Panc1 (cell line): ENCODE data around the gene UIMC1. TPM values are rescaled to one million over a fixed set of nuclear protein-coding genes. Genes with fewer than 3 reads are reported as not detected.
A peak's percentile ranks its signal among the peaks of the same experiment; 100 is the strongest.

Source experiments
- ATAC-seq: fragments of 200-7000 bp; cut with Tn5 transposase; 2 replicates; pipeline ENCODE4 v1.9.1; 2020; ENCODE audit warnings: mild to moderate bottlenecking, moderate library complexity
- BruUV-seq: library from RNA; stranded (reverse); fragments of 400-500 nt; replicated peaks from 2 replicates; lab custom pipeline; 2021; lab: Mats Ljungman, UMichigan
- CTCF ChIA-PET: fragments of 300-600 bp; sonication (Branson Sonifier 250); formaldehyde crosslinking; loops from one replicate; lab custom pipeline; 2022; ENCODE audit warnings: antibody characterized with exemption; lab: Charles Lee
- POLR2A ChIA-PET: fragments of 300-600 bp; sonication (Branson Sonifier 250); formaldehyde crosslinking; loops from one replicate; lab custom pipeline; 2022; ENCODE audit warnings: antibody characterized with exemption; lab: Charles Lee
- DNase-seq: peaks from one replicate; pipeline ENCODE4 v3.0.0-alpha.2; 2010; ENCODE audit warnings: low read depth, low spot score
- H3K27ac ChIP-seq: 2 replicates; pipeline ENCODE4 v1.5.1; 2011; ENCODE audit warnings: mild to moderate bottlenecking, low read length, inconsistent platforms
- H3K27me3 ChIP-seq: fragments of 200-500 bp; sonication (Bioruptor generic); 2 replicates; pipeline ENCODE4 v1.6.0; 2014; ENCODE audit warnings: low read length, inconsistent platforms; ENCODE audit not compliant: control insufficient read depth, insufficient read depth
- H3K36me3 ChIP-seq: fragments of 200-500 bp; sonication (Bioruptor generic); 2 replicates; pipeline ENCODE4 v1.5.1; 2014; ENCODE audit warnings: inconsistent platforms, mild to moderate bottlenecking, low read length, moderate library complexity; ENCODE audit not compliant: control insufficient read depth, insufficient read depth
- H3K4me1 ChIP-seq: 2 replicates; pipeline ENCODE4 v1.5.1; 2011; ENCODE audit warnings: inconsistent platforms, mild to moderate bottlenecking, low read length, moderate library complexity; ENCODE audit not compliant: control insufficient read depth, insufficient read depth
- H3K4me3 ChIP-seq, 2 experiments: 2 replicates each; pipeline ENCODE4 v1.5.1; 2011 to 2012; ENCODE audit warnings: low read depth in 2 of 2, low read length in 2 of 2, mild to moderate bottlenecking in 2 of 2, inconsistent platforms in 1 of 2, moderate library complexity in 1 of 2
- H3K9me3 ChIP-seq: fragments of 200-500 bp; sonication (Bioruptor generic); 2 replicates; pipeline ENCODE4 v1.5.1; 2014; ENCODE audit warnings: low read depth, mild to moderate bottlenecking, inconsistent platforms, low read length, moderate library complexity; ENCODE audit not compliant: control insufficient read depth, insufficient read depth
- POLR2AphosphoS5 ChIP-seq: IDR thresholded peaks from 2 replicates; pipeline ENCODE4 v1.6.1; 2012; ENCODE audit warnings: mild to moderate bottlenecking, low read depth, low read length, moderate library complexity
- SIN3A ChIP-seq: IDR thresholded peaks from 2 replicates; pipeline ENCODE4 v1.6.1; 2012; ENCODE audit warnings: low read depth, mild to moderate bottlenecking, low read length, moderate library complexity, borderline replicate concordance; ENCODE audit not compliant: insufficient read depth
- TCF7L2 ChIP-seq: IDR thresholded peaks from 2 replicates; pipeline ENCODE4 v1.6.1; 2011; ENCODE audit warnings: mild to moderate bottlenecking, low read depth, low read length, inconsistent platforms
- in situ Hi-C: cut with HindIII; loops from 2 replicates; pipeline ENCODE4 v1.10.0; 2016; ENCODE audit warnings: low sequenced_read_pairs, low pct_unique_long_range_greater_than_20kb
- intact Hi-C: fragments of 100-400 bp; cut with micrococcal nuclease; formaldehyde crosslinking; loops from one replicate; pipeline ENCODE4 v1.10.0; 2022; ENCODE audit not compliant: unreplicated experiment
- total RNA-seq: library from RNA; stranded (reverse); gene quantifications from one replicate; pipeline ENCODE4 v1.2.1, GENCODE V29; 2021; ENCODE audit not compliant: unreplicated experiment
- TF ChIP-seq, protein P1 (sequence below), 2 experiments: IDR thresholded peaks; 2 replicates each; pipeline ENCODE4 v1.6.1; 2011 to 2012; ENCODE audit warnings: low read depth in 2 of 2, control low read depth in 1 of 2, low read length in 1 of 2, mild to moderate bottlenecking in 1 of 2, moderate library complexity in 1 of 2; ENCODE audit not compliant: insufficient read depth in 1 of 2
- TF ChIP-seq, protein P2 (sequence below): fragments of 450-650 bp; IDR thresholded peaks from 2 replicates; pipeline ENCODE4 v1.5.1; 2017; ENCODE audit warnings: mild to moderate bottlenecking

The UIMC1 gene
- total RNA-seq, 1 experiment from 2014 or later, result 37.1 TPM

DNA sequence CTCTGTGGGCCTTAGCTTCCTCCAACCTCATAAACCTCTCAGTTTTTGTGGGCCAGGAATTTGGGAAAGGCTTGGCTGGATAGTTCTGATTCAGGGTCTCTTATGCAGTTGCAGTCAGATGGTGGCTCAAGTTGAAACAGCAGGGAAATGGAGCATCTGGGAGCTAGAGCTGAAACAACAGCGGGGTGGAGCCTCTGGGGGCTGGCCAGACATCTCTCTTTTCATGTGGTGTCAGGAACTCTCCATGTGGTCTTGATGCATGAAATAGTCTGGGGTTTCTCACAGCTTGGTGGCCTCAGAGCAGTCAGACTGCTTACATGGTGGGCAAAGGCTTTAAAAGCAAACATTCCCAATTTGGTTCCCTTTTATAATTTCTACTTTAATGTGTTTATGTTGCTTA lies 29.4 kb upstream of the UIMC1 start:
- no TSS peak for BruUV-seq
- in situ Hi-C loops, result no loop called here
- no peak for ATAC-seq
- intact Hi-C loops, result no loop called here
- no peaks in the 10 kb centered on the region for H3K9me3 ChIP-seq
- H3K27me3 ChIP-seq, result no peaks in the 10 kb centered on the region
- no peak overlapping the region for H3K4me3 ChIP-seq
- ChIA-PET POLR2A (interaction anchor here (0.7 kb wide), 1 partner anchor 49 kb away, joined by 5 read pairs; no protein-coding TSS in a partner anchor), CTCF (no interaction called here)
- TF ChIP-seq, protein P1, sequence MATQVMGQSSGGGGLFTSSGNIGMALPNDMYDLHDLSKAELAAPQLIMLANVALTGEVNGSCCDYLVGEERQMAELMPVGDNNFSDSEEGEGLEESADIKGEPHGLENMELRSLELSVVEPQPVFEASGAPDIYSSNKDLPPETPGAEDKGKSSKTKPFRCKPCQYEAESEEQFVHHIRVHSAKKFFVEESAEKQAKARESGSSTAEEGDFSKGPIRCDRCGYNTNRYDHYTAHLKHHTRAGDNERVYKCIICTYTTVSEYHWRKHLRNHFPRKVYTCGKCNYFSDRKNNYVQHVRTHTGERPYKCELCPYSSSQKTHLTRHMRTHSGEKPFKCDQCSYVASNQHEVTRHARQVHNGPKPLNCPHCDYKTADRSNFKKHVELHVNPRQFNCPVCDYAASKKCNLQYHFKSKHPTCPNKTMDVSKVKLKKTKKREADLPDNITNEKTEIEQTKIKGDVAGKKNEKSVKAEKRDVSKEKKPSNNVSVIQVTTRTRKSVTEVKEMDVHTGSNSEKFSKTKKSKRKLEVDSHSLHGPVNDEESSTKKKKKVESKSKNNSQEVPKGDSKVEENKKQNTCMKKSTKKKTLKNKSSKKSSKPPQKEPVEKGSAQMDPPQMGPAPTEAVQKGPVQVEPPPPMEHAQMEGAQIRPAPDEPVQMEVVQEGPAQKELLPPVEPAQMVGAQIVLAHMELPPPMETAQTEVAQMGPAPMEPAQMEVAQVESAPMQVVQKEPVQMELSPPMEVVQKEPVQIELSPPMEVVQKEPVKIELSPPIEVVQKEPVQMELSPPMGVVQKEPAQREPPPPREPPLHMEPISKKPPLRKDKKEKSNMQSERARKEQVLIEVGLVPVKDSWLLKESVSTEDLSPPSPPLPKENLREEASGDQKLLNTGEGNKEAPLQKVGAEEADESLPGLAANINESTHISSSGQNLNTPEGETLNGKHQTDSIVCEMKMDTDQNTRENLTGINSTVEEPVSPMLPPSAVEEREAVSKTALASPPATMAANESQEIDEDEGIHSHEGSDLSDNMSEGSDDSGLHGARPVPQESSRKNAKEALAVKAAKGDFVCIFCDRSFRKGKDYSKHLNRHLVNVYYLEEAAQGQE (IDR thresholded peaks at IDR 0.05; ENCODE audit: insufficient read depth in 1 of 2, low read depth in 2 of 2, low read length in 1 of 2), result no peak
- TF ChIP-seq, protein P2, sequence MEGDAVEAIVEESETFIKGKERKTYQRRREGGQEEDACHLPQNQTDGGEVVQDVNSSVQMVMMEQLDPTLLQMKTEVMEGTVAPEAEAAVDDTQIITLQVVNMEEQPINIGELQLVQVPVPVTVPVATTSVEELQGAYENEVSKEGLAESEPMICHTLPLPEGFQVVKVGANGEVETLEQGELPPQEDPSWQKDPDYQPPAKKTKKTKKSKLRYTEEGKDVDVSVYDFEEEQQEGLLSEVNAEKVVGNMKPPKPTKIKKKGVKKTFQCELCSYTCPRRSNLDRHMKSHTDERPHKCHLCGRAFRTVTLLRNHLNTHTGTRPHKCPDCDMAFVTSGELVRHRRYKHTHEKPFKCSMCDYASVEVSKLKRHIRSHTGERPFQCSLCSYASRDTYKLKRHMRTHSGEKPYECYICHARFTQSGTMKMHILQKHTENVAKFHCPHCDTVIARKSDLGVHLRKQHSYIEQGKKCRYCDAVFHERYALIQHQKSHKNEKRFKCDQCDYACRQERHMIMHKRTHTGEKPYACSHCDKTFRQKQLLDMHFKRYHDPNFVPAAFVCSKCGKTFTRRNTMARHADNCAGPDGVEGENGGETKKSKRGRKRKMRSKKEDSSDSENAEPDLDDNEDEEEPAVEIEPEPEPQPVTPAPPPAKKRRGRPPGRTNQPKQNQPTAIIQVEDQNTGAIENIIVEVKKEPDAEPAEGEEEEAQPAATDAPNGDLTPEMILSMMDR, result no peak
- TF ChIP-seq SIN3A, result no peak
- no peak for TF ChIP-seq POLR2AphosphoS5
- TF ChIP-seq TCF7L2, result no peak
- DNase-seq, result no peak
- 0 out of 2 replicates have a peak, but pooled peaks cover 2% of the 10 kb centered on the region for H3K36me3 ChIP-seq
- H3K27ac ChIP-seq, result no peak overlapping the region
- H3K4me1 ChIP-seq, result no peaks in the 10 kb centered on the region

DNA sequence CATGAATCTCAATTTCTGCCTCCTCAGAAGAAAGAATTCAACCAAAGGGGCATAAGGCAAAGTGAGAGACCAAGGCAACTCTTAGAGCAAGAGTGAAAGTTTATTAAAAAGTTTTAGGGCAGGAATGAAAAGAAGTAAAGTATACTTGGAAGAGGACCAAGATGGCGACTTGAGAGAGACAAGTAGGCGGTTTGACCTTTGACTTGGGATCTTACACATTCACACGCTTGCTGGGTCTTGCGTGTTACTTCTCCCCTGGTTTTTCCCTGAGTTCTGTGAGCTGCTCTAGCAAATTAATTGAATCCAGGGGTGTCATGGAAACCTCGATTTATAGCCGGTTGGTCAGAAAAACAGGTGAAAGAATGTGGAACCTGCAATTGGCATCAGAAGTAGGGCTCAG lies 22.9 kb upstream of the UIMC1 start:
- in situ Hi-C loops, result no loop called here
- TF ChIP-seq, protein P1 (IDR thresholded peaks at IDR 0.05; ENCODE audit: insufficient read depth in 1 of 2, low read depth in 2 of 2, low read length in 1 of 2), result no peak
- TF ChIP-seq POLR2AphosphoS5, result no peak
- no peak for TF ChIP-seq SIN3A
- TF ChIP-seq, protein P2, result no peak
- no peak for TF ChIP-seq TCF7L2
- Histone ChIP-seq H3K27ac (no peak overlapping the region), H3K27me3 (no peaks in the 10 kb centered on the region), H3K4me1 (peaks cover 8% of the 10 kb centered on the region; the same call in 1 of the 2 replicates), H3K4me3 (no peak overlapping the region), H3K9me3 (no peaks in the 10 kb centered on the region), H3K36me3 (no peaks in the 10 kb centered on the region; the same call in 1 of the 2 replicates)
- ChIA-PET CTCF (no interaction called here), POLR2A (no interaction called here)
- TSS peak; percentile 22 for BruUV-seq
- ATAC-seq (no peak), DNase-seq (no peak)
- intact Hi-C loops, result no loop called here
